Stimulated activated CD8-positive, alpha-beta memory T cell treated with anti-CD3 and anti-CD28 coated beads, Interleukin-7, amount 100 ng/mL, for 1 hour (primary cell): ENCODE data around the gene NUFIP1.
A peak's percentile ranks its signal among the peaks of the same experiment; 100 is the strongest.
"Not testable (repeated sequence)": the region's sequence is repeated elsewhere in the genome, so short reads cannot be mapped to it uniquely, and the experiment has no call there.

Experiments used
- DNase-seq, 2 donors: peaks; one replicate each; pipeline ENCODE4 v3.0.0-alpha.2; 2020; ENCODE audit warnings: low read depth in 2 of 2

The NUFIP1 gene

GRCh38 chr13:44919104-44919804 lies 70.0 kb downstream of the NUFIP1 start:
- no peak for DNase-seq

GRCh38 chr13:44918326-44919103 lies 70.8 kb downstream of the NUFIP1 start:
- DNase-seq, result peak; percentile 44 to 48

GRCh38 chr13:44917589-44918325 lies 71.5 kb downstream of the NUFIP1 start:
- DNase-seq, result peak; percentile 97 to 98

DNA sequence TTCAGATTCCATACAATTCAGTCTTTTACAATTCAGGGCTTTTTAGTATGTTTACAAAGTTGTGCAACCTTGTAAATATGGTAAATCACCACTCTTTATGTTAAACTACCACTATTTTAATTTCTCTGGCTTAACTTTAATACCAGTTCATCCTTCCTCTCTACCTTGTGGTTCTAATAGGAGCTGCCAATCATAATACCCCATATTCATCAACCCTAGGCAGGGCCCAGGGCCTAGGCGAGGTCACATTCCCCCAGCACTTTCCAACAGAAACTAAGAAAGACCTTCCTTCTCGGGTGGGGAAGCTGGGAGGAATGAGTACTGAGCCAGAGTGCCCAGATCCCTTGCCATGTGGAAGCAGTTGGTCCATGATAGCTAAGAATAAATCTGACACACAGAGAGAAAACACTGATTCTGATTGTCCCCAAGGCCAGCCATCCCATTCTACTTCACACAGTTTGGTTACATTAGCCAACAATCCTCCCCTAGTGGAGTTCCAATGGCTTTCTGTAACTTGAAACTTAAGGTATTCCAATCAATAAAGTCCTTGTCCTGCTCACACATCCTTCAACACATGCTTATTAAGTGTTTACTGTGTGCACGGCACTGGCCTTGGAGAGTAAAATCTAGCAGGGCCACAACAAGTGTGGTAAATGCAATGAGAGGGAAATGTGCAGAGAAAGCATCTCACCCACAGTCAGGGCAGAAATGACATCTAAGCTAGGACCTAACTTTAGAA lies 76.8 kb downstream of the NUFIP1 start:
- no peak for DNase-seq

GRCh38 chr13:44908712-44909111 lies 80.6 kb downstream of the NUFIP1 start:
- no peak for DNase-seq

DNA sequence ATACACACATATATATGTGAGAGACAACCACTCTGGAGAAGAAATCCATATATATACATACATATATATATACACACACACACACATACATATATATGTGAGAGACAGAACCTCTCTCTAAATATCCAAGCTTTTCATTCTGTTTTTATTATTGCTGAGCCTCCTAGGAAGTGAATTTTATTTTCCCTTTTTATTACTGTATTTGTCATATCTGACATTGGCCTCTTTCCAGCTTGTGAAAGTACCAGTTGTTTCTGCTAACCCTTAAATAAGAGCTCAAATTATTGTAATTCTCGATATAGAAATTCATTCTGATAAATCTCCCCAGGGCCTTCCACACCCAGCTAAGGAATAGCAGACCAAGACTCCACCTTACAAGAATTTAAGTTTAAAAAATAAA lies 81.0 kb downstream of the NUFIP1 start:
- DNase-seq, result no peak

- DNase-seq, result no peak
Observed at GRCh38 chr13:44906713-44907112, 82.6 kb downstream of the NUFIP1 start.

DNA sequence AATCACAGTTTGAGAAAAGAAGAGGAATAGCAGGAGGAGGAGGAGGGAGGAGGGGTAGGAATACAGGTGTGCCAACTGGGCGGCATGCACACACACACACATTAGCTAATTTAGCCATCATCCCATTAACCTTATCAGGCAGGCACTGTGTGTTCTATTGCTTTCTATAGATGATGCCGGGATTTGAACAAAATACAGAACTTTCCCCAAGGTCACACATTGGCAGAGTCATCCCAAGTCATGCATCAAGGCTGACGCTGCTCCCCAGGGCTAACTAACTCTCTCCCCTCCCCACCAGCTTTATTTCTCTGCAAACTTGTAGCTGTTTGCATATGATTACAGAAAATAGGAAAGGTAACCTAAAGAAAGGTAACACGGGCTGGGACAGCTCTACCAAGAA lies 83.0 kb downstream of the NUFIP1 start:
- DNase-seq, result no peak

DNA sequence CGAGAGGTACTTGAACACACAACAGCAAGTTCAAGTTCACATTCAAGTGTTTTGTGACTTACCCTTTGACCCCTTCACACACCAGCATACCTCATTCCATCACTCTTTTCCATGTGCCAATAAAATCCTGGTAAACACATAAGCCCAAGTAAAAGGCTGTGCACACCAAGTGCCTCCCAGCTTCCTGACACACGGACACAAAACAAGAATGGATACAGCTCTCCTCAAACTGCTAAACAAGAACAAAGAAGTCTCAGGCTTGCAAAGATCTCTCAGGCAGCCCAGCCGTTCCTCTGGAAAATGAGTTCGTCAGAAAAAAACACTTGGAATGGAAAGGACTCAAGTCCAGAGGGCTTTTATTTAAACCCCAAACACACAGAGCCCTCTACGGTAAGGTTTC lies 83.7 kb downstream of the NUFIP1 start:
- no peak for DNase-seq

DNA sequence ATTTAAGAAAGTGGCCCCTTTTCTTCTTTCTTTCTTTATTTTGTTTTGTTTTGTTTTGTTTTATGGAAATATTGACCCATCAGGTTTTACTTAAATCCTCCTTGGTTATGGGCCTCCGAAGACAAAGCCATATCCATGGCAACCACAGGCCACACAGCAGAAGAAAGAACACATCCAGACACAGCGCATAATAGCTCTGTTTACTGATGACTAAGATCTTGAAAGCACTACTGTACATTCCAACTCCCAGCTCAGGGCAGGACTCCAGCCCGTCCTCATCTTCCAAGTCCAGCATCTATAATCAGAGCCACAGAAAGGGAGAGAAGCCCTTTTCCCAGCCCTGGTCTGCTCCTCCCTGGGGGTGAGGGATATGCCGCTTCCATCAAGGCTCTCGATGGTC lies 84.3 kb downstream of the NUFIP1 start:
- DNase-seq, result no peak

DNA sequence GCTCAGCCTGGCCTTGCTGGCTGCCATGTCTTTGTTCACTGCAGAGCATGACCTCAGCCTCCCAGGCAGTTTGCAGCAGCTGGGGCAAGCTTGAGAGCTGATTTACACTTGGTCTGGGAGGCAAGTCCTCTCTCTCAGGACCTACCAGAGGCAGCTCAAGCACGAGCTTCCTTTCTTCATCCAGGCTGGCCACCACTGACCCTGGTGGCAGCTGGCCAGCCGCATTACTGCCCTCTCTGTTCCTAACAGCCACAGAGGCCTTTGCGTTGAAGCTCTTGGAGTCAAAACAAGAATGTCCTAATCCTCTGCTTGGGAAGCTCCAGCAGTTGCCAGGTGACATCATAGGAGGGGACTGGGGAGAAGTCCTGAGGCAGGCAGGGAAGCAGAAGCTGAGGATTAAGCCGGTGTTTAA lies 85.7 kb downstream of the NUFIP1 start:
- DNase-seq, result no peak

- DNase-seq, result no peak
Observed at GRCh38 chr13:44902738-44903137, 86.5 kb downstream of the NUFIP1 start.

GRCh38 chr13:44899967-44900366 lies 89.3 kb downstream of the NUFIP1 start:
- no peak for DNase-seq

- not testable (repeated sequence) for DNase-seq
Observed at GRCh38 chr13:44898308-44898707, 91.0 kb downstream of the NUFIP1 start.

DNA sequence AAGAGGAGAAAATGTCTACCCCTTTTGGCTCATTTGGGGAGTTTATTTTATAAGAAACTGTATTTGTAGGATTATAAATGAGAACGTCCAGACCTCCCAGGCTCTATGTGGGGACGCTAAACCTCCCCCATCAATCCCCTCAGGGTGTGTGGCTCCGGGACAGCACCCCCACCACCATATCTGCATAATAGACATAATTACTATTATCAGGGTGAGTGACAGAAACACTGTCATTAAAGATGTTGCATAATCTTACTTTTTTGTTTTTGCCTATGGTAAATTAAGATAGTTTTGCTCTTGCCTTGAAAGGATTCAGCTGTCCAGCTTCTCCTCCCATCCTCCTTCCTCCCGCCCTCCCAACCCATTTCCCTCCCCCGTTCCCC lies 93.3 kb downstream of the NUFIP1 start:
- DNase-seq, result no peak

DNA sequence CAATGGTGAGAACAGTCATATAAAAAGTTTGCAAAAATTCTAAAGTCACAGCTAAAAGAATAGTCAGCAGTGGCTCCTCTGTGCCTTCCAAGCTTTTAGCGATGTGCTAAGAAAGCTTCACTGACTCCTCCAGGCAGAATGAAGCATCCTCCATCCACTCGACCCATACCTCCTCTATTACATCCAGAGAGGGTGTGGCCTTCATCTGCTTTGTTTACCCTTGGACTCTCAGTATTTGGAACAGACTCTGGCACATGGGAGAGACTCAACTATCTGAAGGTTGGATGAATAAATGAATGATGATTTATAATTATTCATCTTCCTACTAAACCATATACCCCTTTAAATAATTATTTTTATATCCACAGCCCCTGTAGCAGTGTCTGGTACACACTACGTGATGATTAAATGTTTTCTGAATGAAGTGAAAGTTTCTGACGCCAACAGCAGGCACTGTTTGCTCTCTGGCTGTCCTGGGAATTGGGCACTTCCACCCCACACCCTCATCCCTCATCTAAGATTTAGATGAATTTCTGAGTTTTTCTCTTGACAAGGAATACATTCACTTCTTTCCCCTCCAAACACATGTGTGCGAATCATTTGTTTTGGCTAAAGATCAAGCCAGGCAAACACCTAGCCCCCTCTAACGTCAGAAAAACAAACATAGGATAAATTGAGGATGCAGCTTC lies 93.9 kb downstream of the NUFIP1 start:
- no peak for DNase-seq

DNA sequence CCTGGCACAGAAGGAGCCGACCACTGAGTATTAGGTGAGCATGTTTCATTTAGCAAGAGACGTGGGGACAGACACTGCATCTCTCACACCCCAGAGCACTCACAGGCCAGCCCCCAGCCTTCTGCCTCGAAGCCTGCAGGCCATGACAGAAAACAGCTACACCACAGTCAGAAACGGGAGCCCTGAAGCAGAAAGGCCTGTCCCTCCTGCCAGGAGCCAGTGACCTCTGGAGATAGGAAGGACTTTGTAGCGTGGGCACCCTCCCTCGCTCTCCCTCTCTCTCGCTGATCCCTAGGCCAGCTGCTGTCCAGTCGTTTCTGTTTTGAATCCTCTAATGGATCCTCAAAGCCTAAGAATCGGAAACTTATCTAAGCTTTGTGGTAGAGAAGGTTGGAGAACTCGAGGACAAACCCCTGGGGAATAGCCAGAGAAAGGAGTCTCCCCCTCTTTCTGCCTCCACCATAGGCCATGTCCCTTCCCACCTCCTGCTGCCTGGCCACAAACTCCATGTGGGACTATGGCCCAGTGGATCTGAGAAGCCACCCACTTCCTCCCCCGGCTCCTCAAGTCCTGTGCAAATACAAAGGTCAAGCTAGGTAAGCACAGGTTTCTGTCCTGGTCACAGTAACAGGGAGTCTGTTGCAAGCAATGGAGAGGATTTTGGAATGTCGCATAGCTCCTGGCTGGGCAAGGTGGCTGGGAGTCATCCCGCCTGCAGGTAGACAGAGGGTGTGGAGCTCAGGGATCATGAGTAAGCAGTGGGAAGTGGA lies 95.1 kb downstream of the NUFIP1 start:
- DNase-seq, result no peak
